Measurements from ENCODE around the gene MAP3K2. TPM values are rescaled to one million over a fixed set of nuclear protein-coding genes. Genes with fewer than 3 reads are reported as not detected.

MAP3K2 gene
- total RNA-seq, 1 experiment from 2014 or later = 54.6 TPM

DNA sequence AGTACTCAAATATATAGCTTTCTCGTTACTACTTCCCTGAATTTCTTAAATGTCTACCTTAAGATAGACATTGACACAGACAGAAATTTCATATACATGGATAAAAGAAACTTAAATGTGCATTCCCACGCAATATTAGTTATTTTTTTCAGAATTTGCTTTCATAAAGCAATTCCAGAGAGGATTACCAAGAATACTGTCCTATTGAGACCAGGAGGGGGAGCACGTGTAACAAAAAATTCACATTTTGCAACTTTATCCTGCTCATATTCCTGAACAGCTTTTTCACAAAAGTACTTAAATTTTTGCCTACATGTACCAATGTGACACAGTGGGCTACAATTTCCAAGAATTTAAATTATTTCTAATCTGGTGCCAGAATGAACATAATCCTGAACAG, 63.1 kb downstream of the MAP3K2 start:
- H3K9me2 ChIP-seq (replicated peaks; ENCODE audit: low read length) = no peaks in the 10 kb centered on the region

DNA sequence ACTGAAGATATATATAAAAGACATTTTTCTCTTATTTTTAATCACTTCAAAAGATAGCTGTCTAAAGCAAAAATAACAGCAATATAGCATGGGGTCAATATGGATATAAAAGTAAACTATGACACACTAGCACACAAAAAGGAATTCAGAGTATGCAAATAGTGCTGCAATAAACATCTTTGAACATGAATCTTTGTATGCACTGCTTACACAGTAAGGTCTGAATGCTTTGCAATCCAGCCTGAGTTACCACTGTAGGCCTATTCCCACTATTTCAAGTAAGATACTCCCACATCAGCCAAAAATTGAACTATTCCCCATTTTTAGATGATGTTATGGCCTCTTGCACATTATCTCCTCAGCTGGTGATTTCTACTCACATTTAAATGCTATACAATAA, 66.5 kb downstream of the MAP3K2 start:
- ATAC-seq (peak; percentile 96), DNase-seq (peak; percentile 22)
- H3K9me3 ChIP-seq (ENCODE audit: low read length) = no peaks in the 10 kb centered on the region
- H3K9me2 ChIP-seq (replicated peaks; ENCODE audit: low read length) = no peaks in the 10 kb centered on the region
- H2AFZ ChIP-seq (ENCODE audit: low read length) = no peak overlapping the region
- H4K20me1 ChIP-seq (ENCODE audit: low read length) = no peaks in the 10 kb centered on the region
- H3K27me3 ChIP-seq (ENCODE audit: low read length) = no peaks in the 10 kb centered on the region
- H3K79me2 ChIP-seq (ENCODE audit: low read length) = no peaks in the 10 kb centered on the region
- BruUV-seq (replicated peaks) = no TSS peak
- no peaks in the 10 kb centered on the region for H3F3A ChIP-seq (ENCODE audit: low read length, unreplicated experiment)
- no peak overlapping the region for H3K4me2 ChIP-seq (ENCODE audit: low read length)
- peaks cover 5% of the 10 kb centered on the region for H3K4me1 ChIP-seq (ENCODE audit: insufficient read depth, low read length)
- CTCF ChIA-PET = no interaction called here
- no peak for TF ChIP-seq EZH2phosphoT487 (IDR thresholded peaks at IDR 0.05; ENCODE audit: borderline replicate concordance, low read length)
- no peak for TF ChIP-seq EZH2 (IDR thresholded peaks at IDR 0.05; ENCODE audit: low read length, unreplicated experiment)
- no peak for TF ChIP-seq CTCF (conservative IDR thresholded peaks at IDR 0.05; ENCODE audit: low read depth, low read length)
- H3K4me3 ChIP-seq (ENCODE audit: low read length) = no peak overlapping the region
- no peak overlapping the region for H3K27ac ChIP-seq (ENCODE audit: low read length)
- peaks cover 28% of the 10 kb centered on the region for H3K36me3 ChIP-seq (ENCODE audit: low read depth, low read length)
- intact Hi-C loops (cut with micrococcal nuclease) = loop anchor here (5.0 kb wide), 1 partner anchor 94 kb away; no protein-coding TSS in a partner anchor
- H3K9ac ChIP-seq (ENCODE audit: low read length) = no peak overlapping the region
- POLR2A ChIA-PET (ENCODE audit: unreplicated experiment) = no interaction called here

More for the DNA sequence above, 63.1 kb downstream of the MAP3K2 start:
- TF ChIP-seq CTCF (conservative IDR thresholded peaks at IDR 0.05; ENCODE audit: low read depth, low read length) (peak; percentile 88), EZH2phosphoT487 (IDR thresholded peaks at IDR 0.05; ENCODE audit: borderline replicate concordance, low read length) (no peak), EZH2 (IDR thresholded peaks at IDR 0.05; ENCODE audit: low read length, unreplicated experiment) (no peak)
- Histone ChIP-seq H3K4me1 (ENCODE audit: insufficient read depth, low read length) (peaks cover 5% of the 10 kb centered on the region), H2AFZ (ENCODE audit: low read length) (no peak overlapping the region), H3K27ac (ENCODE audit: low read length) (no peak overlapping the region), H3K27me3 (ENCODE audit: low read length) (no peaks in the 10 kb centered on the region), H3K9me3 (ENCODE audit: low read length) (no peaks in the 10 kb centered on the region), H4K20me1 (ENCODE audit: low read length) (no peaks in the 10 kb centered on the region), H3K4me2 (ENCODE audit: low read length) (no peak overlapping the region), H3K4me3 (ENCODE audit: low read length) (no peak overlapping the region), H3K9ac (ENCODE audit: low read length) (no peak overlapping the region), H3K36me3 (ENCODE audit: low read depth, low read length) (peaks cover 15% of the 10 kb centered on the region), H3F3A (ENCODE audit: low read length, unreplicated experiment) (no peaks in the 10 kb centered on the region), H3K79me2 (ENCODE audit: low read length) (no peaks in the 10 kb centered on the region)
- ChIA-PET CTCF (interaction anchor here (1.0 kb wide), 1 partner anchor 92 kb away, joined by 3 read pairs; no protein-coding TSS in a partner anchor), POLR2A (ENCODE audit: unreplicated experiment) (interaction anchor here (0.7 kb wide), 1 partner anchor 89 kb away, joined by 4 read pairs; no protein-coding TSS in a partner anchor)
- no TSS peak for BruUV-seq (replicated peaks)
- ATAC-seq (peak; percentile 69), DNase-seq (peak; percentile 68)
- intact Hi-C loops (cut with micrococcal nuclease) = loop anchor here (1.0 to 5.0 kb wide), 4 partner anchors 58 to 155 kb away; no protein-coding TSS in a partner anchor

- no peaks in the 10 kb centered on the region for H4K20me1 ChIP-seq (ENCODE audit: low read length)
- intact Hi-C loops (cut with micrococcal nuclease) = loop anchor here (5.0 kb wide), 1 partner anchor 93 kb away; no protein-coding TSS in a partner anchor
- H3K36me3 ChIP-seq (ENCODE audit: low read depth, low read length) = peaks cover 30% of the 10 kb centered on the region
- TF ChIP-seq EZH2 (IDR thresholded peaks at IDR 0.05; ENCODE audit: low read length, unreplicated experiment) = no peak
- H3K27me3 ChIP-seq (ENCODE audit: low read length) = no peaks in the 10 kb centered on the region
- H3K4me2 ChIP-seq (ENCODE audit: low read length) = no peak overlapping the region
- H2AFZ ChIP-seq (ENCODE audit: low read length) = no peak overlapping the region
- H3K4me1 ChIP-seq (ENCODE audit: insufficient read depth, low read length) = peaks cover 5% of the 10 kb centered on the region
- H3K9me3 ChIP-seq (ENCODE audit: low read length) = no peaks in the 10 kb centered on the region
- no peak overlapping the region for H3K27ac ChIP-seq (ENCODE audit: low read length)
- H3K79me2 ChIP-seq (ENCODE audit: low read length) = no peaks in the 10 kb centered on the region
- no TSS peak for BruUV-seq (replicated peaks)
- no peak; the same call in 1 of the 2 replicates for ATAC-seq
- no peak for DNase-seq
- H3K4me3 ChIP-seq (ENCODE audit: low read length) = no peak overlapping the region
- no peak overlapping the region for H3K9ac ChIP-seq (ENCODE audit: low read length)
- no peaks in the 10 kb centered on the region for H3F3A ChIP-seq (ENCODE audit: low read length, unreplicated experiment)
- CTCF ChIA-PET = no interaction called here
- no peaks in the 10 kb centered on the region for H3K9me2 ChIP-seq (replicated peaks; ENCODE audit: low read length)
- POLR2A ChIA-PET (ENCODE audit: unreplicated experiment) = interaction anchor here (0.5 kb wide), 1 partner anchor 29 kb away, joined by 4 read pairs; no protein-coding TSS in a partner anchor
These were observed 67.0 kb downstream of the MAP3K2 start for GRCh38 chr2:127320586-127321275.

Data from PC-3 (cell line).